GM21576 (cell line): ENCODE results near the gene GPHA2.

Experiments used
- ATAC-seq: cut with Tn5 transposase; IDR thresholded peaks from one replicate; pipeline ENCODE4 v1.9.1; 2021; ENCODE audit warnings: mild to moderate bottlenecking, moderate library complexity; ENCODE audit not compliant: unreplicated experiment

The GPHA2 gene

DNA sequence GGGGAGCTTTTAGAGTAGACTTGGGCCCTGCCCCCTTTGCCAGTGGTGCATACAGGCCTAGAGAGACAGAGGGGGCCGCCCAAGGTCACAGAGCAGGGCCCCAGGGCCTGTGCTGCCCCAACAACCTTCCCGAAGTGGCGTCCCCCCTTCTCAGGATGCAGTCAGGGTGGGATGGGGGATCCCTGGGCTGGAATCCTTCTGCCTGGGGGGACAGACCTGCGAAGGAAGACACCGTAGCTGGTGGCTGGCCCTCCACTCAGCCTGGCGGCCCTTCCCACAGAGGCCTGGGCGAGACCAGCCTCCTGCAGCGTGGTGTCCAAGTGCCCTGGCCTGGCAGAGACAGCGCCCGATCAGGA lies 42.9 kb downstream of the GPHA2 start:
- no peak for ATAC-seq

DNA sequence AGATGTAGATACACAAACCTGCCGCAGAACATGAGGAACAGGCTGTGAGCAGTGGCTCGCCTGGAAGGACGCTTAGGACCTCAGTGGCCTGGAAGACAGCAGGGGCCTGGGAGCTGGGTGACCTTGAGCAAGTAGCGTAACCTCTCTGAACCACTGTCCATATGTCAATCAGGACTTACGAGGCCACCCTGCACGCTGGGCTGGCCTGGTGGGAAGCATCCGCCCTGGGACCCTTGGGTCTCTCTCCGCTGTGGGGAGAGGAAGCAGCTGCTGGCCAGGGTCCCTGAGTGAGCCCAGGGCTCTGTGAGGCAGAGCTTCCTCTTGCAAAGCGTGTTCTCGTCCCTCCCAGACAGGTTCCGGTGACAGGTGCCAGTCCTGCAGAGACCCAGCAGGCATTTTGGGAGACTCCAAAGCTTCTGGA lies 43.3 kb downstream of the GPHA2 start:
- no peak for ATAC-seq

DNA sequence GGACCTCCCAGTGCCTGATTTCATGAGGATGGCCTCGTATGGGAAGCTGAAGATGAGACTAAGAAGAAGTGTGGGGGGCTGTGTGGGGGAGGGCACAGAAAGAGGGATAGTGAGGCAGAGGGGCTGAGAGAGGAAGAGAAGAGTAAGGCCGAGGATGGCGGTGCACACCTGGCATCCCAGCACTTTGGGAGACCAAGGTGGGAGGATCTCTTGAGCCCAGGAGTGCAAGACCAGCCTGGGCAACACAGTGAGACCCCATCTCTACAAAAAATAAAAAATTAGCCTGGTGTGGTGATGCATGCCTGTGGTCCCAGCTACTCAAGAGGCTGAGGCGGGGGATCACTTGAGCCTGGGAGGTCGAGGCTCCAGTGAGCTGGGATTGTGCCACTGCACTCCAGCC lies 43.8 kb downstream of the GPHA2 start:
- no peak for ATAC-seq

DNA sequence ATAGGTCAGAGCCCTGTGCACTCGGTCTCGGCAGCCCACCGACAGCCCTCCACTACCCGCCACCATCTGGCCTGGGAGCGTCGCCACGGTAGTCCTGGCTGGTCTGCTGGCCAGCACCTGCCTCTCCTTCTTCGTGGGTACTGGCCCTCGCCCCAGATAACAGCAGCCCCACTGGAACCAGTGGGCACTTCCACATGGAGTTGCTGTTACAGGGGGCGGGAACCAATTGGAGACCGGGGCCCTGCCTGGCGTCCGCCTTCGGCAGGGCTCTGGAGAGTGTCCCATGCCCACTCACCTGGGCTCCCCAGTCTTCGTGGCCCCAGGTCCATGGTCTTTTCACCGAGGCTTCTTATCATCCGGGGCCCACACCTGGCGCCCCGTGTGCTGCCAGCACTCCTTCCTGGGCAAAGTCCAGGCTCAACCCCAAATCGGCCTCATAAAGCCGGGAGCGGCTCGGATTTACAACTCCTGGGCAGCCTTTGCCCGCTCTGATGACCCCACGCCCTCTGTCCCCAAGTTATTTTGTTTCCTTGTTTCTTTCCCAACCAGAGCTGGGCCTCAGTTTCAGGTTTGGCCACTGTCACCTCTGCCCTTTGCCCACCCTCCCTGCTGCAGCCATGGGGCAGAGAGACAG lies 44.4 kb downstream of the GPHA2 start:
- ATAC-seq = no peak

DNA sequence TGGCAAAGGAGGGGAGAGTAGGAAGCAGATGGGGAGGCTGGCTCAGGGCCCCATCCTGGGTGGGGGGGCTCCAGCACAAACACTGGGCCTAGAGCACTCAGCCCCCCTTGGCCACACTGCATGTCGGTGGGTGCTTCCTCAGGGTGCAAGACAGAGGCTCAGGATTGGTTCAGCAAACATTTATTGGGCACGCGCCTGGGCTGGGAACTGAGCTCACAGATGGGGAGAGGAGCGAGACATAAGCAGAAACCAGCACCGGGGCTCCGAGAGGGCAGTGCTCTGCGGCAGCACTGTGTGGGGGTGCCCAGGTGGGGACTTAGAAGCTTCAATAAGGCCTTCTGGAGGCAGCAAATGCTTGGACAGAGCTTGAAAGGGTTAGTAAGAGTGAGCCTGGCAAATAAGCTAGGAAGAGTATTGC lies 45.2 kb downstream of the GPHA2 start:
- no peak for ATAC-seq

DNA sequence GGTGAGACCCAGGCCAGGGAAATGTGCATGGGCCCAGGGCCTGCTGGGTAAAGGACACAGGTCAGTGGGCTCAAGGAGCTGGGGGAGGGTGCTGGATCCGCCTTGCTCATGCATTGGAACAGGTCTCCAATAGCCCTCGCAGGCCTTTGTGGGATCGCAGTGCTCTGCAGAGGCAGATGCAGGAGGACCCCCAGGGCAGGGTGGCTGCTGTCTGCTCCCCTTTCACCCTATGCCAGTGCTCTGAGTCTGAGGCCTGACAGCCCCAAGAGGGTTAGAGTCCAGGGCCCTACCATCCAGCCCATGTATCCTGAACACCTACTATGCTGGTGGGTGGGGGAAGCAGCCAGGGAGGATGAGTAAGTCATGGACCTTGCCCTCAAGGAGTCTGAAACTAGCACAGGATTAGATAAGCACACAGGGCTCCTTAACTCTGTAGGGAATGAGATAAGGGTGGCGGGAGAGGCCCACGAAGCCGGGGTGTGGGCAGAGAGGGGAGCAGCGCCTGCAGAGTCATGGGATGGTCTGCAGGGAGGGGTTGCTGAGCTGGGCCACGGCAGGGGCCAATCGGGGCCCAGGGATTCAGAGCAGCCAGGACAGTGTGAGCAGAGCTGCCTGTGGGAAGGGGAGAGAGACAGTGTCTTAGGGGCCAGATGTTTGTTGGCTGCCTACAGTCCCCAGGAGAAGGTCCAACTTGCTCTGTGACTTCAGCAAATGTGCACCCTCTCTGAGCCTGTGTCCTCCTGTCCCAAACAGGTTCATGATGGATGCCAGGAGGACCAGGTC lies 46.8 kb downstream of the GPHA2 start:
- no peak for ATAC-seq

DNA sequence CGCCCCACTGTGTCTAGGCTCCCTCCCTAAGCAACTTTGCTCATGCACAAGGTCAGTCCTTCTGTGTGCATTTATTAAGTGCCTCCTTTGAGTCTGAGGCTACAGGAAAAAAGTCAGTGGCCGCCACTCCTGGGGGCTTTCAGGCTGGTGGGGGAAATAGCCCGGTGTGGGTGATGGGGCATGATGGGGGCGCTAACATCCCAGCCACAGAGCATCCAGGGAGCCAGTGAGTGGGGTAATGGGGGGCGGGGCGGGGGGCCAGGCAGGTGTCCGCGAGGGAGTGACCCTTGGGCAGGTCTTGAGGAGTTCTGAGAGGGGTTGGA lies 47.3 kb downstream of the GPHA2 start:
- no peak for ATAC-seq

DNA sequence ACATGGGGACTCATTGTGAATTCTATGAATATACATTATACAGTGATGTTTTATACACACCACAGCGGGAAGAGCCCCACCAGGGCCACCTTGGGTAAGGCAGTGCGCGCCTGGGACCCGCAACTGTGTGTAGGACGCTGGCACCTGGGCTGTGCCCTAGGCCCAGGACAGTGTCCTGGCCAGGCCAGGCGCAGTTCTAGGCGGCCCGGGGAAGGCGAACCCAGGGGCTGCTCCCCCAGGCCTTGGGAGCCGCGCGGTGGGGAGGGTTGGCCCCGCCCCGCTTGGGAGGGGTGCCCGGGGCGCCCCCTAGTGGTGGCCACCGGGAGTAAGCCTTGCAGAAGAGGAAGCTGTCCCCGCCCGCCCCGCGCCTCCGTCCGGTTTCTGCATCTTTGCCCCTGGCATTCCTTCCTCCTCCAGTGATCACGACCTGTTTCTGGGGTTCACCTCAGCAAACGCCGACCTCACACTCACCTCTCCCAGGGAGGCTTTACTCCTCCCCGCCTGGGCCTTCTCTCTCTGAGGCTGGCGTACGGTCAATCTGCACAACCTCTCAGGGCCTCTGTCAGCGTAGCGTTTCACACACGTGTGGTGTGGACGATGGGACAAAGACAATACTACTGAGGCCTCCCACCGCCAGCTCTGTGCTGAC lies 47.8 kb downstream of the GPHA2 start:
- peak; percentile 63 for ATAC-seq

DNA sequence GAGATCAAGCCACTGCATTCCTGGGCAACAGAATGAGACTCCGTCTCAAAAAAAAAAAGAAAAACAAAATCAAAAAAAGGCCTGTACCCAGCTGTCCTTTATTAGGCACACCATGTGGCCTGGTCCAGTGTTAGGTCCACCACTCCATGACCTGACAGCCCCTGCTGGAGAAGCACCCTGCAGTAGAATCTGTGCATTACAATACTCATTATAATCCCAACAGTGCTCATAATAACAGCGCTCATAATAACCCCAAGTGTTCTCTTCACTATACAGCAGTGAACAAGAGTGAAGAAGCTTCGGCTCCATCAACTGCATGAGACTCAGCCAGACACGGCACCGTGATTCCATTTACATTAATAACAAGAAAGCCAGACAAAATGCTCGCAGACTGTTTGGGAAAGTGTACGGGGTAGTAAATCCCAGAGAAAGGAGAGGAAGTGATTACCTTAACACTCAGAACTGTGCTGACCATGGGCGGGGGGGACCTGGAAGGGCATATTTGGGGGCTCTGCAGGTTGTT lies 48.4 kb downstream of the GPHA2 start:
- ATAC-seq = no peak

DNA sequence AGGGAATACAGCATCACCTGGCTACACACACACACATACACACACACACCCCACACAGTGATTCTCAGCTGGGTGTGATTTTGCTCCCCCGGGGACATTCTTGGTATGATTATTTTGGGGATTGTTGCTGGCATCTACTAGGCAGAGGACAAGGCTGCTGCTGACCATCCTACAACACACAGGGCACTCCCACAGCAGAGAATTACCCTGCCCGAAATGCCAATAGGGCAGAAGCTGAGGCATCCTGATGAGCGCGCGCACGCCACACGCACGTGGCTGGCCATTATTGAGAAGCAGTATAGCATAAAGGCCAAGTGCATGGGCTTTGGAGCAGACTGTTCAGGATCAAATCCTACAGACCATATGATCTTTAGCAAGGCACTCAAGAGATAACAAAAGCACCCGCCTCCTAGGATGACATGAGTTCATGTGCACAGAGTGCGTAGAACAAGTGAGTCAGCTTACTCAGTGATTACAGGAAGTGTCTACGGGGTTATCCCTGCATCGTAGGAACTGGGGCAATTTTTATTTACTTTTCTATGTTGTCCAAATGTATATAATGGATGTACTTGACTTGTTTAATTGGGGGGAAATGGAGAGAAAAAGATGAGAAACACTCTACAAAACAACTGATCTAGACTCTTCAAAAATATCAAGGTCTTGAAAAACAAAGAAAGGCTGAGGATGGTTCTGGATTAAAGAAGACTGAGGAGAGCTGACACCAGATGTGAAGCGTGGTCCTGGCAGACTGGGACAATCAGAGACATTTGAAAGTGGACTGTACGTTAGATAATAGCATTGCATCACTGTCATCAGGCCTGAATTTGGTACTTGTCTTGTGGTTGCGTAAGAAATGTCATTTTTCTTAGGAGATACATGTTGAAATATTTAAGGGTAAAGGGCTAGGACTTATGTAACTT lies 50.1 kb downstream of the GPHA2 start:
- ATAC-seq = no peak
